Activated CD4-positive, alpha-beta T cell treated with anti-CD3 and anti-CD28 coated beads for 1 hour (primary cell): ENCODE data around the gene PLXNA2.

Source experiments
- DNase-seq: peaks from one replicate; pipeline ENCODE4 v3.0.0-alpha.2; 2020

PLXNA2 gene

GRCh38 chr1:208111646-208112190 lies 132.5 kb downstream of the PLXNA2 start:
- DNase-seq: no peak

DNA sequence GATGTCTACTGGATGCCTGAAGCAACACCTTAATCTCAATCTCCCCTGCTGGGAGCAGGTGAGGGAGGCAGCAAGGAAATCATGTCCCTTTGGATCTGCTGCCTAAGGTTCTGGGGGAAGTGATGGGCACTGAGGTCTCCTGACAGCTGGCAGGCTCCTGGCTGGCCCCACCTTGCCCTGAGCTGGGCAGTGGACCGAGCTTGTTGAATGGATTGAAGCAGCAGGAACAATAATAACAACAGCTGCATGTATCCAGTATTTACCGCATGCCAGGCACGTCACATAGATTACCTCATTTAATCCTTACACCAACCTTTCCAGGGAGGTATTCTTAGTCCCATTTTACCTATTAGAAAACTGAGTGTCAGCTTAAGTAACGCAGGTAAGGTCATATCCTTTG lies 133.9 kb downstream of the PLXNA2 start:
- no peak for DNase-seq

GRCh38 chr1:208108646-208109330 lies 135.4 kb downstream of the PLXNA2 start:
- DNase-seq: no peak

GRCh38 chr1:208108213-208108608 lies 136.0 kb downstream of the PLXNA2 start:
- no peak for DNase-seq

DNA sequence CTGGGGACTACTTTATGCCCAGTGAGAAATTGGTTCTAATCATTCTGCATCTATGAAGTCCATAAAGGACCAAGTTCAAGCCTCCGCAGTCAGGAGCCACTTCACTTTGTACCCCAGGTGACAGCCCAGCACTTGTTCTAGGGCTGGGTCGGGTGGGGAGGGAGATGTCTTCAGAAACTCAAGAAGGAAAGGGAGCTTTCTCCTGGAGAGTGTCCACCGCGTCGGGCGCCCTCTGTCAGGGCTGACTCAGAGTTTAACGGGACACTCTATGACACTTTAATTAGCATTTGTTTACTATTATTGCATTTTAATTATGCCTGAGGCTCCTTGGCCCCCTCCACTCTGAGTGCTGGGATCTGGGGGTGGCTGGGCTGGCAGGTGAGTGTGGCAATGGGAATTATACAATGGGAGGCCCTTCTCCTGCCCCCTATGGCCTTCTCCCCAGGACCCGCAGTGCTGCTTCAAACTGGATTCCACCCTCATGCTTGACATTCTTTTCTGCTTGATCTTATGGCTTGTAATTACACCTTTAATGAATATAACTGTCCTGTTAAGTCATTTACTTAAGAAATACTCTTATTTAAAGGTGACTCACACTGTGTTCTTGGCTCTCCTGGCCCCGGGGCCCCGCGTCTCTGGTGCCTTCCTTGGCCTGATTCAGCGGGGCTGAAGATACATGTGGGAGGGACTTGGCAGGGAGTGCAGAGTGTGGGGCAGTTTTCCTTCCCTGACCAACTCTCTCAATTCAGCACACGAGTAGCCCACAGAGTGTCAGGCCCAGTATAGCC lies 136.6 kb downstream of the PLXNA2 start:
- DNase-seq: no peak

DNA sequence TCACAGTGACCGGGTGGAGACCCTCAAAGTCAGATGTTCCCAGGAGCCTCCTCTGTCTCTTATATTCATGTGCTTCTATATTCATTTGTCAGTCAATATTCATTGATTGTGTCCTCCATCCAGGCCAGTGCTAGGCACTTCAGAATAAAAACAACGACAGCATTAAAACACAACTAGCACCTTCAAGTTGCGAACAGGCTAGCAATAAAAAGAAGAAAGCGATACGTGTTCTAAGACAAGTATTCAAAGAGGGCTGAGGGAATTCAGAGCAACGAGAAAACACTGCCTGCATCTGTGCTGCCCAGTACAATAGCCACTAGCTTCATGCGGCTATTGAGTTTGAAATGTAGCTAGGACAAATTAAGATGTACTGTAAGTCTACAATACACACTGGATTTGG lies 138.0 kb downstream of the PLXNA2 start:
- DNase-seq: no peak

DNA sequence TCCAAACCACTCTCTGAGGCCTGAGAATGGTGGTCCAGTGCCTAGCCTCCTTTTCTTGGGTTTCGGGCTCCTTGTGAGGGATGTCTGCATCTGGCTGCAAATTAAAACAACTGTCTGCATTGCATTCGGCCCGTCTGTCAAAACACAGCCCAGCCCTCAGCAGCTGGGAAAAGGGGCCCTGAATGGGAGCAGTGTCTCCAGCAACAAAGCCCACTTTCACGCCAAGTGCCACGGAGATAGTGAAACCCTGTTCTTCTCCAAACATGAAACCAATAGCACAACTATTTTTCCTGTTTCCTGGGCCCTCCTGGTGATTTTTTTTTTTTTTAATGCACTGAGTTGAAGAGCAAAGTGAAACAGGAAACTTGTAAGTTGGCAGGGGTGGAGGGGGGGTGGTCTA lies 138.4 kb downstream of the PLXNA2 start:
- no peak for DNase-seq

DNA sequence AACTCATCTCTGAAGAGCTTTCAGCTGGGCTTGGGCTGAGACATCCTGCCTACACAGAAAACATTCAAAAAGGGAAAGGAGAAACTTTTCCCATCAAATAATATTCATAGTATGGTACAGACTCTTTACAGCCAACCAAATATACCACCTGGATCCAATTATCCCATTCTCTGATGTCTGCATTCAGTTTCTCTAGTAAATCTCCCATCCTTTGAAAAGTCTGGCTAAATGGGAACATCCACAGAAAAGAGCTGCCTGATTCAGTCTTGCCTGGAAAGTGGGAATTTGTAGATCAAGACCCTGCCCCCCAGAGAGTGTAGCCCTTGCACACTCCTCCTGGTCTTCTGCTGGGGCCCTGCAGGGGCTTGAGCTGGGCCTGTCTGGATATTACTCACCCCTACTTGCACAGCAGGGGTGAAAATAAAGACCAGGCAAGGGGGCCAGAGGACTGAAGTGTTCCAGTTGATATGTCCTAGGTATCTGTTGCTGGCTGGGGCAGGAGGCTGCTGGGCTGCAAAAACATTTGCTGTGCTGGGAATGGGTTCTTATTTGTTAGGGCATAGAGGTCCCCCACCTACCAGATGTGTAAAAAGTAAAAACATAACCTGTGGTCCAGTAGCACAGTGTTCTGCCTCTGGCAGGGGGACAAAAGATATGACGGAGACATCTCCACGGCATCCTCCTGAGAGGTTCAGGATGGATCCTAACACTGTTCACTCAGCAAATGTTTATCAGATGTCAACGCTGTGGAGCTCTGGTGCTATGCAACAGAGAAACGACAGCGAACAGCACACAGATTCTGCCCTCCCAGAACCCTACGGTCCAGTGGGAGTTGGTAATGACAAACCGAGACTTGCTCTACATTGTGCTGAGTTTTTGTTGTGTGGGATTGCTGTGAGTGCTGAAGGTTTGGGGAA lies 140.3 kb downstream of the PLXNA2 start:
- no peak for DNase-seq

DNA sequence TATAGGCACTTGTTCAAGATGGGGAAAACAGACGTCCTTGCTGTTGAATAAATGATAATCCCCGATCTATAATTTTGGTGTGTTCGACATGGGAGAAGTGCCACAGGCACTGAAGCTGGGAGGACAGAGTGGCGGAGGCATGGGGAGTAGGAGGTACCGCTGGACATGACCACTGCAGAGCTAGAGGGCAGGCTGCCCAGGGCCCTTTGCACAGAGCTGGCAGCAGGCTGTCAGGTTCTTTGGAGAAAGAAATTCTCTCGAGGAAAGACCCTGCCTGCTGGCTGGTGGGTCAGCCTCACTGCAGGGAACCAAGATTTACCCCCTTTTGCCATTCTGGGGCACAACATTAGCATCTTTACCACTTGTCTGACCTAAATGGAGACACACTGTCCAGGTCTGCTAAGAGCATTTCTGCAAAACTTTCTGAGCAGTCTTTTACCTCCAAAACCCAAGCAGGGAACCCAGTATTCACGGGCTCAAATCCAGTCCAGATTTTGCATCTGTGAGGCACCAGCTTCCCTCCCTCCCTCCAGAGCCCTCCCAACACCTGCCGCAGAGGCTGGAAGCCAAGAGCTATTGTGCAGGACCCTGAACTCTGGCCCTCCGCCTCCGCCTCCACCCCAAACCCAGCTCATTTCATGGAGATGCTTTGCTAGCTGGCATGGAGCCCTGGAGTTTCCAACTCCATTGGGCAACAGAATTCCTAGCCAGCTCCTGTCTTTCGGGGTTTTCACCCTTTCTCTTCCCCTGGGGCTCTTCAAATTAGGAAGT lies 142.3 kb downstream of the PLXNA2 start:
- no peak for DNase-seq

DNA sequence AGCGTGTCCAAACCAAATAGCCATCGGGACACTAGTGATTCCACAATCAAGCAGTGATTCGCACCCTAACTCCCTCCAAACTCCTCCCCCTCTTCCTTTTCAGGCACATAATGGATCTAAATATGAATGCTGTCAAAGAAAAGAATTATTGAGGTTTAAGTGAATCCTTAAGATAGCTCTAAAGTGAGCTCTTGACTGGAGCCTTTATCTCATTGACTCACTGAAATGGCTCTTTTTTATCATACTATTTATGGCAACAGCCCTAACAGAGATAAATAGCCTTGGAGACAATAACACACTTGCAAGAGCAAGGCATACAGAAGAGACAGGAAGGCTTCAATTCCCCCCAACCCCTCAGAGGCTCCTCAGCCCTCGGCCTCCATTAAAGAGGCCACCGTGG lies 143.3 kb downstream of the PLXNA2 start:
- DNase-seq: no peak

GRCh38 chr1:208100106-208100505 lies 144.1 kb downstream of the PLXNA2 start:
- no peak for DNase-seq

DNA sequence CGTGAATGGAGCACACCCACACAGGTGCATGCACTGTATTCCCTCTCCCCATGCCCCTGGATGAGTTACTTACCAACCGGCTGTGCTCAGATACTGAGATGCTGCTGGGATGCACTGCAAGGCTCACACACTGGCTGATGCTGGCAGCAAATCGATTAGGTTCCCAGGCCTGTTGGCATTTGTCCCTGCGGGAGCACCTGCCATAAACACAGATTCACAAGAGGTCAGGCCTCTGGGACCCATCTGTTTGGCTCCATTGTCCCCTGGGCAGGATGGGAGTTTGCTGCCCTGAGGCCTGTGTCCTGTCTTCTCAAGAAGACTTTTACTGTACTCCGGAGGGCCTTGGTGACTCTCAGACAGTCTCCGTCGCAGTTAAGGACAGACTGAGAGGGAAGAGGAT lies 145.4 kb downstream of the PLXNA2 start:
- no peak for DNase-seq

GRCh38 chr1:208093754-208094719 lies 150.1 kb downstream of the PLXNA2 start:
- peak; percentile 33 for DNase-seq

DNA sequence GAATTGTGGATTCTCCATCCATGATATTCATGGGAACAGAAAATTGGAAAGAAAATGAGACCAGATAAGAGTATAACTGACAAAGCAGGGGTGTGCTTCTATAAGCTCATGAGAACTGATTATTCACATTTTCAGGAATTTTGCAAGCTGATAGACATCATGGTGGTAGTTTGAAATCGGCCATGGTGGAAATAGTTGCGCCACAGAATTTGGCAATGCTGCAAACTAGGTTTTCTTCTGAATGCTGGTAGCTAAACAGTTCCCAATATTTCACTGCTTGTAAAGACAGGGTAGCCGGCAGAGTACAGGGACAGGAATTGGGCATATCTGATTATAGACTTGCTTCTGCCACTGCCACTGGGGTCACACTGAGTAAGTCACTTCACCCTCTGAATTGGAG lies 151.1 kb downstream of the PLXNA2 start:
- DNase-seq: no peak

DNA sequence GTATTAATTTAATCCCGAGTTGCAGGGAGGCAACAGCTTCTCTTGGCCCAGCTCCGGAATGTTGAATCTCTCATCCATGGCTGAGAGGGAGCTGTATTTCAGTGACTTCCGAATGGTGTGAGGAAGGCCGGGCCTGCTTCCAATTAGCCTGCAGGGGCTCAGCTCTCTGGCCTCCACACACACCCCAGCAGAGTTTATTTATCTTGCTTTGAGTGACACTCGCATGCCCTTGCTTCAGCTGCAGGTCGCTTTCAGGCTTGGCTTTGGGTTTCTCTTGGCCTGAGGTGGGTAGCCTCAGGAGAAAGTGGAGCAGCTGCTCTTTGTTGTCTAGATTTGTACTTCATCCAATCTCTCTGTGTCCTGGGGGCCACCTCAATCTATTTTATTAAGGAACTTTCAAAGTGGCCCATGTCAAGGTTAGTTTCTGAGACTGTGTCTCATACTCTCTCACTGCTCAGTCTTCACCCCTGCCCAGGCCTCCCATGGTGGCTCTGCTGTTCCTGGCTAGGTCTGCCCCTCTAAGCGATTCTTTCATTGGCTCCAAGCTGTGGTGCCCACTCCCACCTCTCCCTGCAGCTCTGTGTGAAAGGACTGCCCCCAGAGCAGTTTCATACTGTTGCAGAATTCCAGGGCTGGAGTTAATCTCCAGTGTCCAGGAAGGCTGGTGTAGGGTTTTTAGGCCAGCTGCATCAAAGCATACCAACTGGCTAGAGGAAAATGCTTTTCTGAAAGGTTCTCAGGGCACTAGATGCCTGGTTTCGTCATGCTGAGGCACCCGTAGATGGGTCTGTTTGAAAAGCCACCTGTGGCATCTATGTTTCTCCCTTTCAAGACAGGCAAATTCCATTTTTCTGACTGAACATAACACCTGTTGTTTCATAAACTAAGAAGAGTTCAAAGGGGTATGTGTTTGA lies 153.5 kb downstream of the PLXNA2 start:
- DNase-seq: no peak

DNA sequence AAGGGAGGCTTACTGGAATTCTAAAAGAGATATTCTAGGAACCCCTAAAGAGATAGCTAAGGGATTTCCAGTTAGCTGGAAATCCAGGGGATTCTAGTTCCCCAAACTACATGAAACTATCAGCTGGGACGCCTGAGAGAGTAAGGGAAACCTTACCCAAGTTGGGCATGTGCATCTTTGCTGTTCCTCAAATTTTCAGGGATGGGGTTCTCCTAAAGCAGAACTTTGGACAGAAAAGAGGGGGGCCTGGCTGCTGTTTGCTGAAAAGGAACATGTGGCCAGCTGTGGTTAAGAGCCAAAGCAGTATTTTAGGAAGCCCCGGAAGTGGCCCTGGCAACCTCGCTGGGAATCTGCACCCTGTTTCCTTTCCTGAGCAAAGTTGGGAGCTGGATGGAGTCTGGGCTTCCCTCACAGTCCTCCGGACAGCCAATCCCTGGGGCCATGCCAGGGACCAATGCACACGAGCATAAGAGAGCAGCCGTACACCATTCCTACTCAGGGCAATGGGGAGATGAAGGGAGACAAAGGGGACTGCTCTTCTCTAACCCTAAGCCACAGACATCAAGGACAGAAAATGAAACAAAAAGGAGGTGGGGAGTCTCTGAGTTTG lies 154.3 kb downstream of the PLXNA2 start:
- DNase-seq: no peak

GRCh38 chr1:208089149-208089548 lies 155.0 kb downstream of the PLXNA2 start:
- DNase-seq: no peak

DNA sequence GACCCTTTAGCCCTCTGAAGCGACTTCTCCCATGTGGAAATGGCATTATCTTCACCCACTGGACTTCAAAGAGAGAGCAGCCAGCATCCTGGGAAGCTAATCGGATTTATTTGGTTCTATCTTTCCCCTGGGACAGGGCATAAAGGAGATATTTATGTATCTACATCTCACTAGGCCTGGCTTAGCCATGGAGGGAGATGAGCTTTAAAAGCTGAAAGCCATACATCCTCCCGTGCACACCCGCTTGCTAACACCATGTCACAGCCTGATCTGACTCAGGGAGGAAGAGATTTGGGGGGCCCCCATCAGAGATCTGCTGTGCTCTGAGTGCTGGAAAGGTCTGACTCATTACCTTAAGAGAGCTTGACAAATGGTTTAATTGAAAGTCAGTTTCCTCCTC lies 155.9 kb downstream of the PLXNA2 start:
- DNase-seq: no peak

DNA sequence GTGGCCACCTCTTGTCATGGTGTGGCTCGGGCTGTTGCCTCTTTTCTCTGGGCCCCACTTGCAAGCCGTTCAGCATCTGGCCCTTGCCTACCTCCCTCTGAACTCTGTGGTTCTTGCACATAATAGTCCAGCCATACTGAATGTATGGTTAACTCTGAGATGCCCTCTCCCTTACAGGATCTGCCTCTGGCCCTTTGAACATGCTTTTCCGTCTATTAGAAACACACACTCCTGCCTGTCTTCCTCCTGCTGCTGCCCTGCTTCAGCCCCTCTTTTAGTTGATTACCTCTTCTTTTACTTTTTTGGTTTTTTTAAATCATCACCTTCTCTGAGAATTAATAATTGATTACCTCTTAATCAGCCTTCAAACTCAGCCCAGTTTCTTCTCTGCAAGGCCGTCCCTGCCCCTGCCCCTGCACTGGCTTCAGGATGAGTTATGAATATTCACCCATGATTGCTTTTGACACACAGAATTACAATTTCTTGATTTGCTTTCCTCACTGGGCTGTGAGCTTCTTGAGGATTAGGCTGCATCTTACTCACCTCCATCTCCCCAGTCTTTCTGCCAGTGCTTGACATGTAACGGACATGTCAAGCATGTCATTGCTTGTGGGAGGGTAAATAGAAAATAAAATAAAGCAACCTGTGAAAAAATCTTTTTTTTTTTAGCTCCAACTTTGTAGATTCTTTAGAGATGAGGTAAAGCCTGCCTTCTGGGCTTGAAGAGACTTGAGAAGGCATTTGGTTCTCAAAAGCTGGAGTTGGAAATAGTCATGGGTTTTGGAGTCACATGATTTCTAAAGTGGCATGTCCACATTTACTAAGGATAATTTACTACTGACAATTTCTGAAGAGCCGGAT lies 158.3 kb downstream of the PLXNA2 start:
- no peak for DNase-seq
